ENCODE results near the gene FLT3.
A peak's percentile ranks its signal among the peaks of the same experiment; 100 is the strongest.
"Not testable (repeated sequence)": the region's sequence is repeated elsewhere in the genome, so short reads cannot be mapped to it uniquely, and the experiment has no call there.

FLT3 gene

DNA sequence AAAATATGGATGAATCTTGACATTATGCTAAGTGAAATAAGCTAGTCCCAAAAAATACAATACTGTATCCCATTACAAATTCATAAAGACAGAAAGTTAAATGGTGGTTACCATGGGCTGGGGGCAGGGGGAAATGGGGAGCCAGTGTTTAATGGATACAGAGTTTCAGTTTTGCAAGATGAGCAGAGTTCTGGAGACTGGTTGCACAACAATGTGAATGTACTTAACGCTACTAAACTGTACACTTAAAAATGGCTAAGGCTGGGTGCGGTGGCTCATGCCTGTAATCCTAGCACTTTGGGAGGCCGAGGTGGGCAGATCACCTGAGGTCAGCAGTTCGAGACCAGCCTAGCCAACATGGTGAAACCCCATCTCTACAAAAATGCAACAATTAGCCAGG is 1.5 kb upstream of the FLT3 start:
- H3K4me3 ChIP-seq (ENCODE audit: control insufficient read depth in 1 of 7, extremely low read depth in 1 of 7, insufficient read depth in 4 of 7, low read depth in 2 of 7, low read length in 6 of 7); H3K27ac ChIP-seq (ENCODE audit: insufficient read depth in 1 of 2, low read depth in 1 of 2, low read length in 2 of 2, poor library complexity in 1 of 2, severe bottlenecking in 2 of 2); POLR2A ChIA-PET; H3K36me3 ChIP-seq (ENCODE audit: control insufficient read depth in 4 of 4, insufficient read depth in 4 of 4, low read length in 3 of 4); H3K9me3 ChIP-seq (ENCODE audit: control extremely low read depth in 1 of 5, control insufficient read depth in 4 of 5, insufficient read depth in 2 of 5, low read depth in 1 of 5, low read length in 4 of 5); H3K27me3 ChIP-seq (replicated peaks in 2 of 5; ENCODE audit: control insufficient read depth in 4 of 5, insufficient read depth in 5 of 5, low read length in 4 of 5): not testable (repeated sequence)
- peaks cover 12 to 40% (median 20%) of the 10 kb centered on the region in 4 experiments for H3K4me1 ChIP-seq (ENCODE audit: control extremely low read depth in 1 of 4, control insufficient read depth in 4 of 4, insufficient read depth in 4 of 4, low read length in 3 of 4)
- CTCF ChIA-PET: interaction anchor here (0.8 to 1.2 kb wide), 3 partner anchors 9 to 108 kb away, joined by 3 read pairs; no protein-coding TSS in a partner anchor
- peak in 1 of 3 donors; percentile 22 for DNase-seq
- 96% methylated on average over 4 of the region's 4 CpGs for WGBS (ENCODE audit: insufficient coverage)

DNA sequence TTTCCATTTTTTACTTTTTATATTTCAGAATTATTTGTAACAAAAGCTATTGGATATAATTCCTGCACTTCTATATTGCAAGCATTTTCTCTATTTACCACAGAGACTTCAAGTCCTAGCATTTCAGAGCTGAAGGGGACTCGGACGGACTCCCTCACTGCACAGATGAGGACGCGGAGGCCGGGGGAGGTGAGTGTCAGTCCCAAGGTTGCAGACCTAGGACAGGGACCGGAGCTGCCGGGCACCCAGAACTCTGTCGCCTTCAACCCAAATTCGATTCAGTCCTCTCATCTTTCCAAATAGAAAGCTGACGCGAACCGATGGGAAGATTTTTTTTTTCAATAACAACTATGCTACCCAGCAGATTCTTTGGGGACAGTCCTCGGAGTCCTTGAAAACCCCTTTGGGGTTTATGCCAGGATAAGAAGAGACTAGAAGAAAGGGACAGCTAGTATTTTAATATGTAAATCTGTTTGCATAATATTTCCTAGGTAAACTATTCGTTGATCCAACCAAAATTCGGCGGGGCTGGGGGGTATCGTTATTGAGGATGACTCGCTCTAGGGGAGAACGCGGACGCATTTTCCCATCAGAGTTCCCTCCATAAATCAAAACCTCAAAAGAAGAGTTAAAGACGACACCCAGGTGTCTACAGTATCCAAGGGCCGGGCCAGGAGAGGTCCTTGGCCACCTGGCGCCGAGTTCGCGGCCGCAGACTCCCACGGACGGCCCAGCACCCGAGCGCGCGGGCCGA is 803 bp downstream of the FLT3 start:
- Histone ChIP-seq H3K9me3 (ENCODE audit: control extremely low read depth in 1 of 5, control insufficient read depth in 4 of 5, insufficient read depth in 2 of 5, low read depth in 1 of 5, low read length in 4 of 5) (no peaks in the 10 kb centered on the region), H3K27ac (ENCODE audit: insufficient read depth in 1 of 2, low read depth in 1 of 2, low read length in 2 of 2, poor library complexity in 1 of 2, severe bottlenecking in 2 of 2) (peak overlapping the region; percentile 79 to 89), H3K4me1 (ENCODE audit: control extremely low read depth in 1 of 4, control insufficient read depth in 4 of 4, insufficient read depth in 4 of 4, low read length in 3 of 4) (peaks cover 28 to 61% (median 39%) of the 10 kb centered on the region in 4 experiments), H3K36me3 (ENCODE audit: control insufficient read depth in 4 of 4, insufficient read depth in 4 of 4, low read length in 3 of 4) (no peaks in the 10 kb centered on the region), H3K27me3 (replicated peaks in 2 of 5; ENCODE audit: control insufficient read depth in 4 of 5, insufficient read depth in 5 of 5, low read length in 4 of 5) (no peaks in the 10 kb centered on the region), H3K4me3 (ENCODE audit: control insufficient read depth in 1 of 7, extremely low read depth in 1 of 7, insufficient read depth in 4 of 7, low read depth in 2 of 7, low read length in 6 of 7) (peak overlapping the region; percentile 73 to 88 (median 82))
- ChIA-PET CTCF (interaction anchor here (1.3 to 2.2 kb wide), 5 partner anchors 9 to 44 kb away, joined by 4 to 7 read pairs (median 5); no protein-coding TSS in a partner anchor), POLR2A (interaction anchor here (0.9 to 3.1 kb wide), 3 partner anchors 15 to 39 kb away, joined by 3 to 22 read pairs (median 5); partner anchors contain the start of gene PAN3)
- DNase-seq: peak in 1 of 3 donors; percentile 22
- 0% methylated on average over 19 of the region's 35 CpGs for WGBS (ENCODE audit: insufficient coverage)

DNA sequence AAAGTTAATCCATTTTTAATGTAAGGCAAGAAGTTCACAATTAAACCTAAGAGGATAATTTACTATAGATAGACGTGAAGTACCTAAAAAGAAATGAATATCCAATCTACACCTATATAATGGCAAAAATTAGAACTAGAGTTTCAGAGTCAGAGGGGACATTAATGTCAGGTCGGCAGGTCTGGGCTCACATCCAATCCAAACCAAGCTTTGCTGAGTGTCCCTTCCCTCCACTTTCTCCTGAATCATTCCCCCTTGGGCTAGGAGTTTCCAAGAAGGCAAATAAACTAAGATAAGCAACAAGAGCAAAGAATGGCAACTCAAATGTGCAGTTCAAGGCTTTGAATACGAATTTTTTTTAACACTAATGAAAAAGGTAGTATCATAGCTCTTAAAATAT is 2.9 kb downstream of the FLT3 start:
- WGBS (ENCODE audit: insufficient coverage): 11% methylated on average over 1 of the region's 3 CpGs
- CTCF ChIA-PET: interaction anchor here (2.2 kb wide), 1 partner anchor 39 kb away, joined by 4 read pairs; no protein-coding TSS in a partner anchor
- peak overlapping the region in 1 of 7 experiments; percentile 43 for H3K4me3 ChIP-seq (ENCODE audit: control insufficient read depth in 1 of 7, extremely low read depth in 1 of 7, insufficient read depth in 4 of 7, low read depth in 2 of 7, low read length in 6 of 7)
- no peaks in the 10 kb centered on the region for H3K36me3 ChIP-seq (ENCODE audit: control insufficient read depth in 4 of 4, insufficient read depth in 4 of 4, low read length in 3 of 4)
- POLR2A ChIA-PET: interaction anchor here (0.6 kb wide), 1 partner anchor 14 kb away, joined by 3 read pairs; no protein-coding TSS in a partner anchor
- no peak for DNase-seq
- peaks cover 40 to 79% (median 57%) of the 10 kb centered on the region in 4 experiments for H3K4me1 ChIP-seq (ENCODE audit: control extremely low read depth in 1 of 4, control insufficient read depth in 4 of 4, insufficient read depth in 4 of 4, low read length in 3 of 4)
- peak overlapping the region in 1 of 2 experiments; percentile 19 for H3K27ac ChIP-seq (ENCODE audit: insufficient read depth in 1 of 2, low read depth in 1 of 2, low read length in 2 of 2, poor library complexity in 1 of 2, severe bottlenecking in 2 of 2)
- no peaks in the 10 kb centered on the region for H3K27me3 ChIP-seq (replicated peaks in 2 of 5; ENCODE audit: control insufficient read depth in 4 of 5, insufficient read depth in 5 of 5, low read length in 4 of 5)
- no peaks in the 10 kb centered on the region for H3K9me3 ChIP-seq (ENCODE audit: control extremely low read depth in 1 of 5, control insufficient read depth in 4 of 5, insufficient read depth in 2 of 5, low read depth in 1 of 5, low read length in 4 of 5)

DNA sequence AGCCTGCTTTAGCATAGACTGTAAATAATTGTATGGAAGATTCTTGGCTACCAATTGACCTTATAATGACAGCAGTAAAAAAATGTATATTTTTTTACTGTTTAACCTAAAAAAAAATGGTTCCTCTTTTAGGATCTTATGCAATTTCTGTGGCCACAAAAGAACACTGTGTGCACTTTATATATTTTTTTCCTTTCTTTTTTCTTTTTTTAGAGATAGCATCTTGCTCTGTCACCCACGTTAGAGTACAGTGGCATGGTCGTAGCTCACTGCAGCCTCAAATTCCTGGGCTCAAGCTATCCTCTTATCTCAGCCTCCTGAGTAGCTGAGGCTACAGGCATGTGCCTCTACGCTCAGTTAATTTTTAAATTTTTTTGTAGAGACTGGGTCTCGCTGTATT is 6.1 kb downstream of the FLT3 start:
- Histone ChIP-seq H3K4me3 (ENCODE audit: control insufficient read depth in 1 of 7, extremely low read depth in 1 of 7, insufficient read depth in 4 of 7, low read depth in 2 of 7, low read length in 6 of 7) (peak overlapping the region in 3 of 7 experiments; percentile 19 to 46 (median 35)), H3K36me3 (ENCODE audit: control insufficient read depth in 4 of 4, insufficient read depth in 4 of 4, low read length in 3 of 4) (no peaks in the 10 kb centered on the region), H3K27me3 (replicated peaks in 2 of 5; ENCODE audit: control insufficient read depth in 4 of 5, insufficient read depth in 5 of 5, low read length in 4 of 5) (no peaks in the 10 kb centered on the region), H3K4me1 (ENCODE audit: control extremely low read depth in 1 of 4, control insufficient read depth in 4 of 4, insufficient read depth in 4 of 4, low read length in 3 of 4) (peaks cover 40 to 74% (median 49%) of the 10 kb centered on the region in 4 experiments), H3K9me3 (ENCODE audit: control extremely low read depth in 1 of 5, control insufficient read depth in 4 of 5, insufficient read depth in 2 of 5, low read depth in 1 of 5, low read length in 4 of 5) (no peaks in the 10 kb centered on the region), H3K27ac (ENCODE audit: insufficient read depth in 1 of 2, low read depth in 1 of 2, low read length in 2 of 2, poor library complexity in 1 of 2, severe bottlenecking in 2 of 2) (peak overlapping the region in 1 of 2 experiments; percentile 72)
- POLR2A ChIA-PET: interaction anchor here (1.4 kb wide), 1 partner anchor 45 kb away, joined by 6 read pairs; no protein-coding TSS in a partner anchor
- 7% methylated on average over 4 of the region's 4 CpGs for WGBS (ENCODE audit: insufficient coverage)
- peak; percentile 76 to 89 (median 86) for DNase-seq
- CTCF ChIA-PET: interaction anchor here (0.7 to 1.7 kb wide), 3 partner anchors 31 to 37 kb away, joined by 3 to 4 read pairs (median 4); no protein-coding TSS in a partner anchor

DNA sequence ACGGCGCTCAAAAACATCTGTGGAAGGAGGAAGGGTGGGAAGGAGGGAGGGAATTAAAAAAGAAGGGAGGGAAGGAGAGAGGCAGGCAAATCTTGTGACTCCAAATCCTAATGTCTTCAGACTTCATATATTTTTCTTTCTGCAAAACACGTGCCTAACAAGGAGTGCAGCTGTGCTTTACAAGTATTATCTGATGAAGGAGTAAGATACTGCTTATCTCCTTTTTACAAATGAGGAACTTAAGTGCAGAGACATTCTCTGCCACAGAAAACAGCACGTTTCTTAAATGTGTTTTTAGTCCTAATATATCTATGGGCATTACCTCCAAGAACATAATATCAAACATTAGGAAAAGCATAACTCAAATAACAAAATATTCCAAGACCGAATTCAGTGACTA is 6.5 kb downstream of the FLT3 start:
- POLR2A ChIA-PET: interaction anchor here (1.4 kb wide), 1 partner anchor 45 kb away, joined by 6 read pairs; no protein-coding TSS in a partner anchor
- peak; percentile 73 to 90 (median 83) for DNase-seq
- Histone ChIP-seq H3K9me3 (ENCODE audit: control extremely low read depth in 1 of 5, control insufficient read depth in 4 of 5, insufficient read depth in 2 of 5, low read depth in 1 of 5, low read length in 4 of 5) (no peaks in the 10 kb centered on the region), H3K4me3 (ENCODE audit: control insufficient read depth in 1 of 7, extremely low read depth in 1 of 7, insufficient read depth in 4 of 7, low read depth in 2 of 7, low read length in 6 of 7) (peak overlapping the region in 4 of 7 experiments; percentile 35 to 53 (median 38)), H3K4me1 (ENCODE audit: control extremely low read depth in 1 of 4, control insufficient read depth in 4 of 4, insufficient read depth in 4 of 4, low read length in 3 of 4) (peaks cover 39 to 74% (median 49%) of the 10 kb centered on the region in 4 experiments), H3K27ac (ENCODE audit: insufficient read depth in 1 of 2, low read depth in 1 of 2, low read length in 2 of 2, poor library complexity in 1 of 2, severe bottlenecking in 2 of 2) (peak overlapping the region; percentile 35 to 72), H3K36me3 (ENCODE audit: control insufficient read depth in 4 of 4, insufficient read depth in 4 of 4, low read length in 3 of 4) (no peaks in the 10 kb centered on the region), H3K27me3 (replicated peaks in 2 of 5; ENCODE audit: control insufficient read depth in 4 of 5, insufficient read depth in 5 of 5, low read length in 4 of 5) (no peaks in the 10 kb centered on the region)
- CTCF ChIA-PET: interaction anchor here (1.7 kb wide), 1 partner anchor 37 kb away, joined by 4 read pairs; no protein-coding TSS in a partner anchor
- WGBS (ENCODE audit: insufficient coverage): no CpG with 5 or more reads among the region's 5 CpGs

- 50% methylated on average over 2 of the region's 2 CpGs for WGBS (ENCODE audit: insufficient coverage)
- POLR2A ChIA-PET: no interaction called here
- H3K4me3 ChIP-seq (ENCODE audit: control insufficient read depth in 1 of 7, extremely low read depth in 1 of 7, insufficient read depth in 4 of 7, low read depth in 2 of 7, low read length in 6 of 7): no peak overlapping the region
- peaks cover 37 to 63% (median 45%) of the 10 kb centered on the region in 4 experiments for H3K4me1 ChIP-seq (ENCODE audit: control extremely low read depth in 1 of 4, control insufficient read depth in 4 of 4, insufficient read depth in 4 of 4, low read length in 3 of 4)
- no peaks in the 10 kb centered on the region for H3K27me3 ChIP-seq (replicated peaks in 2 of 5; ENCODE audit: control insufficient read depth in 4 of 5, insufficient read depth in 5 of 5, low read length in 4 of 5)
- DNase-seq: peak in 1 of 3 donors; percentile 27
- peaks cover 0 to 2% (median 0%) of the 10 kb centered on the region in 5 experiments for H3K9me3 ChIP-seq (ENCODE audit: control extremely low read depth in 1 of 5, control insufficient read depth in 4 of 5, insufficient read depth in 2 of 5, low read depth in 1 of 5, low read length in 4 of 5)
- CTCF ChIA-PET: no interaction called here
- H3K27ac ChIP-seq (ENCODE audit: insufficient read depth in 1 of 2, low read depth in 1 of 2, low read length in 2 of 2, poor library complexity in 1 of 2, severe bottlenecking in 2 of 2): peak overlapping the region in 1 of 2 experiments; percentile 55
- H3K36me3 ChIP-seq (ENCODE audit: control insufficient read depth in 4 of 4, insufficient read depth in 4 of 4, low read length in 3 of 4): peaks cover 0 to 3% (median 0%) of the 10 kb centered on the region in 4 experiments
Measured at GRCh38 chr13:28092431-28092830, 7.9 kb downstream of the FLT3 start.
